HFF-Myc (cell line): ENCODE measurements around the gene C17orf114.

Source experiments
- DNase-seq: peaks from one replicate; pipeline ENCODE4 v3.0.0-alpha.2; 2011; ENCODE audit warnings: low read depth; ENCODE audit errors: extremely low read depth
- H3K4me3 ChIP-seq: replicated peaks from 2 replicates; pipeline ENCODE4 v1.5.1; 2011; ENCODE audit warnings: low read depth, mild to moderate bottlenecking, control low read depth, low read length
- TF ChIP-seq, protein P1 (sequence below): IDR thresholded peaks from 2 replicates; pipeline ENCODE4 v1.5.1; 2012; ENCODE audit warnings: mild to moderate bottlenecking, low read depth, low read length, control low read depth; ENCODE audit errors: missing control alignments

C17orf114 gene

DNA sequence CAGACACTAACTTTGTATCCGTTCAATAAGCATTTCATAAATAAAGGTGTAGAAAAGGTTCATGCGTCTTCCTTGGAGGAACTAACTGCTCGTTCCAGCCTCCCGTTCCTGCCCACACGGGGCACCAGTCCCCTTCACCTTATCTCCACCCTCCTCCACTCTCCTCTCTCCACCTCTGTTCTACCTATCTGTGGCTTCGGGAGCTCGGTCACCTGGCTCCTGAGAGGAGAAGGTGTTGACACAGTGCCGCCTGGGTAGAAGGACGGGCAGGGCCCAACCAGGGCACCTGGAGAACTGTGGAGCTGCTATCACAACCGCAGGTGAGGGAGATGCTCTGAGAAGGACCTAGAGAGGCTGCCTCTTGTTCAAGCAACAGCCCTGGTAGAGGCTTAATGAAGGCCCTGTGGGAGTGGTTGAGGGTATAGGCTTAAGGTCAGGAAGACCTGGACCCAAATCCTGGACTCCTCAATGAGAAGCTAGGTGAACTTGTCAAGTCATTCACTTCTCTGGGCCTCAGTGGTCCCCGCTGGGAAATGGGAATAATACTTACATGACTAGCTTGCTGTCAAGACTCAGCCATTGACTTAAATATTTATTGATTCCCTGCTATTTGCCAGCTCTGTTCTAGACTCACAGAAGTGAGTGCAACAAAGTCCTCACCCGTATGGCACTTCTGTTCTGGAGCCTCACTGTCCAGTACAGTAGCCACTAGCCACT is 21.4 kb upstream of the C17orf114 start:
- no peak overlapping the region for H3K4me3 ChIP-seq
- TF ChIP-seq, protein P1, sequence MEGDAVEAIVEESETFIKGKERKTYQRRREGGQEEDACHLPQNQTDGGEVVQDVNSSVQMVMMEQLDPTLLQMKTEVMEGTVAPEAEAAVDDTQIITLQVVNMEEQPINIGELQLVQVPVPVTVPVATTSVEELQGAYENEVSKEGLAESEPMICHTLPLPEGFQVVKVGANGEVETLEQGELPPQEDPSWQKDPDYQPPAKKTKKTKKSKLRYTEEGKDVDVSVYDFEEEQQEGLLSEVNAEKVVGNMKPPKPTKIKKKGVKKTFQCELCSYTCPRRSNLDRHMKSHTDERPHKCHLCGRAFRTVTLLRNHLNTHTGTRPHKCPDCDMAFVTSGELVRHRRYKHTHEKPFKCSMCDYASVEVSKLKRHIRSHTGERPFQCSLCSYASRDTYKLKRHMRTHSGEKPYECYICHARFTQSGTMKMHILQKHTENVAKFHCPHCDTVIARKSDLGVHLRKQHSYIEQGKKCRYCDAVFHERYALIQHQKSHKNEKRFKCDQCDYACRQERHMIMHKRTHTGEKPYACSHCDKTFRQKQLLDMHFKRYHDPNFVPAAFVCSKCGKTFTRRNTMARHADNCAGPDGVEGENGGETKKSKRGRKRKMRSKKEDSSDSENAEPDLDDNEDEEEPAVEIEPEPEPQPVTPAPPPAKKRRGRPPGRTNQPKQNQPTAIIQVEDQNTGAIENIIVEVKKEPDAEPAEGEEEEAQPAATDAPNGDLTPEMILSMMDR: no peak
- no peak for DNase-seq

DNA sequence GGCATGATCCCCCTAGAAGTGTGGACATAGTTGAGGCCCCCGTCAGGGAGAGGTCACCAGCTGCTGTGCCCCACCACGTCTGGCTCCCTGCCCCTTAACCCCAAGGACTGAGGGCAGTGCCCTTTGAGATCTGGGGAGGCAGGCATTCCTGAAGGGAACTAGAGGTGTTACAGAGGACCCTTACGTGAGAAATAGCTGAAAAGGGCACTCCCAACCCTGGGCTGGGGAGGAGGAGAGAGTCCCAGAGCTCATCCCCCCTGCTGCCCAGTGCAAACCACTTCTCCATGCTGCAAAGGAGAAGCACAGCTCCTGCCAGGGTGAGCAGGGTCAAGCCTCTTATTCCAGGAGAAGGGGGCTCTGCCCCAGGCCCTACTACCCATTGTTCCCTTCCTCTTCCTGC is 20.7 kb upstream of the C17orf114 start:
- H3K4me3 ChIP-seq: no peak overlapping the region
- TF ChIP-seq, protein P1: no peak
- no peak for DNase-seq

DNA sequence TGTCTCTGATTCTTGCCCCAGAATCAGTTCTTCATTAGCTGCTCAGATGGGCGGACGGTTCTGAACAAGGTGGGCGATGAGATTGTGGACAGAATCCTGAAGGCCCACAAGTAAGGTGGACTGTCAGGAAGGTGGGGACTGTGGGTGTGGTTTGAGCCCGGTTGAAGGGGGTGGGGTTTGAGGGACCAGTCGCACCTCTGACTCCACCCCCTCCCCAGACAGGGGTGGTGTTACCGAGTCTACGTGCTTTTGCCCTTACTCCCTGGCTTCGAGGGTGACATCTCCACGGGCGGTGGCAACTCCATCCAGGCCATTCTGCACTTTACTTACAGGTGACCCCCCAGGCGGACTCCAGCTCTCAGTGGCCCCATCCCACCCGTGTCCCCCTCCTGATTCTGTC is 16.1 kb upstream of the C17orf114 start:
- no peak overlapping the region for H3K4me3 ChIP-seq
- TF ChIP-seq, protein P1: no peak
- DNase-seq: no peak

DNA sequence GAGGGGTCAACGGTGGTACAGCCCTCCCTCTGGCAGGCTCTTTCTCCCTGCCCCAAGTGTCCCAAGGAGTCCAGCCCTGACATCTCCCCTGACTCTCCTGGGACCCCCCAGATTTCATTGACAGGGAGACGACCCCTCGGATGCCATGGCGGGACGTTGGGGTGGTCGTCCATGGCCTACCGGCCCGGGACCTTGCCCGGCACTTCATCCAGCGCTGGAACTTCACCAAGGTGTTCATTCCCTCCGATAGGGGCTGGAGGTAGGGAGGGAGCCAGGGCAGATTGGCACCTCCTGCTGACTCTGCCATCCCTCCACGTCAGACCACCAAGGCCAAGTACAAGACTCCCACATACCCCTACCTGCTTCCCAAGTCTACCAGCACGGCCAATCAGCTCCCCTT is 14.7 kb upstream of the C17orf114 start:
- TF ChIP-seq, protein P1: no peak
- no peak for DNase-seq
- H3K4me3 ChIP-seq: no peak overlapping the region

DNA sequence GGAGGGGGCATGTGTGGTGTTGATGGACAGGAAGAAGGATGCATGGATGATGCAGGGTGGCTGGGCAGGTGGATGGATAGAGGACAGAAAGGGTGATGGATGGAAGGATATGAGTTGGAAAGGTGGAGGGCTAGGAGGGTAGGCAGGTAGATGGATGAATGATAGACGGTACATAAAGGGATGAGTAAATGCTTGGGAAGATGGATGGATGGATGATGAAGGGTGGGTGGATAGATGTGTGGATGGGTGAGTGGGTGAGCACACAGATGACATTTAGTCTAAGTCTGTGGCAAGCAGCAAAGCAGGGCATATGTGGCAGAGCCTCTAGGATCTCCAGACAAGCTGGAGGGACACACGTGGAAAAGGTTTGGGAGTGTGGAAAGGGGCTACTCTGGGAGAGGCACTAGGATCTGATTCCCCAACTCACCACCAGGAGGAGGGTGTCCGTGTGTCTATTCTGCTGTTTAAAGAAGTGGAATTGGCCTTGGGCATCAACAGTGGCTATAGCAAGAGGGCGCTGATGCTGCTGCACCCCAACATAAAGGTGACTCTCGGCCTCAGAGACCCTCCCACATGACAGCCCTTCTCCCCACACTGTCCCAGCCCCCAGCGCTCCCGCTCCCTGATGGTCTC is 13.0 kb upstream of the C17orf114 start:
- TF ChIP-seq, protein P1: peak; percentile 7
- H3K4me3 ChIP-seq: no peak overlapping the region
- no peak for DNase-seq

DNA sequence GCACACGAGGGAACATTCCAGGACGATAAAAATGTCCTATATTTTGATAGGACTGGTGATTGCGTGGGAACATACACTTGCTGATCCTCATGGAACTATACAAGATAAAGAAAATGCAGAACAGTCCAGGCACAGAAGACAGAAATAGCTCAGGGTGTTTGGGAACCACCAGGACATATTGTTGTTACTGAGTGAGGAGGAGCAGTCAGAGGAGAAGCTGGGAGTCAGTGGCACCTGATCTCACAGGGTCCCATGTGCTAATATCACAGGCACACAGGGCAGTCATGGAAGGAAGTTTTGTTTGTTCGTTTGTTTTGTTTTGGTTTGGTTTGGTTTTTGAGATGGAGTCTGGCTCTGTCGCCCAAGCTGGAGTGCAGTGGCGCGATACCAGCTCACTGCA is 10.6 kb upstream of the C17orf114 start:
- TF ChIP-seq, protein P1: no peak

More for the DNA sequence above, 10.6 kb upstream of the C17orf114 start:
- no peak overlapping the region for H3K4me3 ChIP-seq
- no peak for DNase-seq
